Adipocyte (in vitro differentiated cells): Measurements from ENCODE around the gene APOBEC3A.

Experiments used
- DNase-seq: peaks from one replicate; pipeline ENCODE4 v3.0.0-alpha.2; 2015; ENCODE audit warnings: low read depth
- H3K27me3 ChIP-seq: replicated peaks from 2 replicates; pipeline ENCODE4 v1.7.0; 2013; ENCODE audit warnings: mild to moderate bottlenecking, low read length, moderate library complexity; ENCODE audit not compliant: control insufficient read depth, insufficient read depth
- H3K36me3 ChIP-seq: 2 replicates; pipeline ENCODE4 v1.7.0; 2013; ENCODE audit warnings: low read length, mild to moderate bottlenecking, moderate library complexity; ENCODE audit not compliant: control insufficient read depth, insufficient read depth, severe bottlenecking
- H3K4me1 ChIP-seq: 2 replicates; pipeline ENCODE4 v1.7.0; 2013; ENCODE audit warnings: mild to moderate bottlenecking, low read length, moderate library complexity; ENCODE audit not compliant: control insufficient read depth, insufficient read depth
- H3K4me3 ChIP-seq: 2 replicates; pipeline ENCODE4 v1.7.0; 2013; ENCODE audit warnings: mild to moderate bottlenecking, low read length, moderate library complexity
- H3K9ac ChIP-seq: 2 replicates; pipeline ENCODE4 v1.7.0; 2013; ENCODE audit warnings: mild to moderate bottlenecking, low read length, moderate library complexity
- H3K9me3 ChIP-seq: 2 replicates; pipeline ENCODE4 v1.7.0; 2013; ENCODE audit warnings: mild to moderate bottlenecking, low read length, moderate library complexity; ENCODE audit not compliant: control insufficient read depth

Gene APOBEC3A

GRCh38 chr22:38930512-38930911, 26.9 kb upstream of the APOBEC3A start:
- H3K4me1 ChIP-seq = peaks cover 6% of the 10 kb centered on the region
- H3K9me3 ChIP-seq = no peaks in the 10 kb centered on the region
- DNase-seq = no peak

DNA sequence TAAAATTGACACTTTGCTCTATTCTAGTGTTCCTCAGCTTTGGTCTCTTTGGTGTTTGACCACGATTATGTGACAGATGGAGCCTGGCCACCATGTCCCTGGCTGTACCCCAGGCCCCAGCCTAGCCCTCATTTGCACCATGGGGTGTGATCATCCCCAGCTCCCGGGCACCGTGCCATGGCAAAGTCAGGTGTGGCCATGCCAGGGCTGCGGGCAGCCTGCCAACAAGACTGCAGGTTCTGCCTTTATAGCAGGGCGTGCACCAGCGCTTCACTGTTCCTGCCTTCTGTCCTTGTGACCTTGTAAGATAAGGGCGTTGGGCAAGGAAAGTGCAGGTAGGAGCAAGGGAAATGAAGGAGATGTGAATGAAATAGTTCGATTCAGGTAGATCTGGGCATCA, 22.4 kb upstream of the APOBEC3A start:
- Histone ChIP-seq H3K27me3 (peaks cover 62% of the 10 kb centered on the region), H3K9ac (no peak overlapping the region), H3K4me3 (no peak overlapping the region), H3K4me1 (no peaks in the 10 kb centered on the region), H3K9me3 (no peaks in the 10 kb centered on the region), H3K36me3 (no peaks in the 10 kb centered on the region)
- DNase-seq = no peak

More at GRCh38 chr22:38930512-38930911, 26.9 kb upstream of the APOBEC3A start:
- H3K4me3 ChIP-seq = no peak overlapping the region
- peaks cover 22% of the 10 kb centered on the region for H3K27me3 ChIP-seq
- H3K36me3 ChIP-seq = no peaks in the 10 kb centered on the region
- H3K9ac ChIP-seq = no peak overlapping the region

DNA sequence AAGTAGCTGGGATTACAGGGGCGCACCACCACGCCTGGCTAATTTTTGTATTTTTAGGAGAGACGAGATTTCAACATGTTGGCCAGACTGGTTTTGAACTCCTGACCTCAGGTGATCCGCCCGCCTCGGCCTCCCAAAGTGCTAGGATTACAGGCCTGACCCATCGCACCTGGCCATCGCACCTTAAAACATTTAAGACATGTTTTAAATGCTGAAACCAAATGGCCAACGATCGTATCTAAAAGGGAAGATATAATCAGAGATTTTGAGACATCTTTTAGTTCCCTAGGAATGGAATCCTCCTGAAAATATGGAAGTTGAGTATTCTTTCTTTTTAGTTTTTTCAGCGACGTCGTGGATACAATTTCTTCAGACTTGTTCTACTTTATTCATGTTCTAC, 21.8 kb upstream of the APOBEC3A start:
- Histone ChIP-seq H3K4me1 (no peaks in the 10 kb centered on the region), H3K4me3 (no peak overlapping the region), H3K9ac (no peak overlapping the region), H3K36me3 (no peaks in the 10 kb centered on the region), H3K9me3 (no peaks in the 10 kb centered on the region), H3K27me3 (peaks cover 61% of the 10 kb centered on the region)
- no peak for DNase-seq

DNA sequence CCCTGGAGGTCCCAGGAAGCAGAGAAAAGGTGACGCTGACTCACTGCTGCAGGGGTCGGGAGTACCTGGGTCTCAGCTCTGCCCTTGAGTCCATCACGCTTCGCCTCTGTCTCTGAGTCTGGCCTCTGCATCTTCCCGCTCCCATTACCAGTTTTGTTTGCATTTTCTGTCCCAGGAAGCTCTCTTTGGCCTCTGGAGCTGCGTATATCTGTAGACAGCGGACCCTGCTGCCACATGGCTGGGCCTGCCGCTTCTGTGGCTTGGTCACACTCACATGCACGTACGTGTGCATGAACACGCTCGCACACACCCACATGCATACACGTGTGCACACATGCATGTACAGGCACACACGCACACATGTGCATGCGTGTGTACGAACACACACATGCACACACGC, 20.8 kb upstream of the APOBEC3A start:
- no peak for DNase-seq
- no peaks in the 10 kb centered on the region for H3K9me3 ChIP-seq
- peaks cover 57% of the 10 kb centered on the region for H3K27me3 ChIP-seq
- no peaks in the 10 kb centered on the region for H3K36me3 ChIP-seq
- no peak overlapping the region for H3K9ac ChIP-seq
- no peaks in the 10 kb centered on the region for H3K4me1 ChIP-seq
- no peak overlapping the region for H3K4me3 ChIP-seq

- no peak for DNase-seq
- H3K4me1 ChIP-seq = no peaks in the 10 kb centered on the region
- peaks cover 60% of the 10 kb centered on the region for H3K27me3 ChIP-seq
- H3K9me3 ChIP-seq = no peaks in the 10 kb centered on the region
- H3K4me3 ChIP-seq = no peak overlapping the region
- H3K9ac ChIP-seq = no peak overlapping the region
- H3K36me3 ChIP-seq = no peaks in the 10 kb centered on the region
These were observed 20.4 kb upstream of the APOBEC3A start for GRCh38 chr22:38937036-38937435.

- Histone ChIP-seq H3K4me3 (no peak overlapping the region), H3K4me1 (no peaks in the 10 kb centered on the region), H3K36me3 (no peaks in the 10 kb centered on the region), H3K27me3 (peaks cover 59% of the 10 kb centered on the region), H3K9ac (no peak overlapping the region), H3K9me3 (no peaks in the 10 kb centered on the region)
- no peak for DNase-seq
These were observed 19.9 kb upstream of the APOBEC3A start for GRCh38 chr22:38937541-38937940.

DNA sequence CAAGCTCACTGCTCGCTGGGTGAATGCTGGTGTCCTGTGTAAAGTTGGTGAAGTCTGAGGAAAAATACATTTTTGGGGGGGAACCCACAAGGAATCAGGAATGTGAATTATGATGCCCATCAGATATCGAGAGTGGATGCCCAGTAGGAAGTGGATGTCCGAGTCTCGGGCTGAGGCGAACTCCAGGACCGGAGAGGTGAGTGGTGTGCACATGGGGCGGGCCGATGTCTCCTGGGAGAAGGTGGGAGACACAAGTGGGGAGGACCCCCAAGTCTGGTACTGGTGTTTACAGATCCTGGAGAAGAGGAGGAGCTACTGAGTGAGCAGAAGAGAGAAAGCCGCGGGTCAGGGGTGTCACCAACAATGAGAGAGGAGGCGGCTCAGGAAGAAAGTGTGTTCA, 19.2 kb upstream of the APOBEC3A start:
- H3K4me3 ChIP-seq = no peak overlapping the region
- peaks cover 63% of the 10 kb centered on the region for H3K27me3 ChIP-seq
- no peaks in the 10 kb centered on the region for H3K4me1 ChIP-seq
- H3K9me3 ChIP-seq = no peaks in the 10 kb centered on the region
- H3K9ac ChIP-seq = no peak overlapping the region
- H3K36me3 ChIP-seq = no peaks in the 10 kb centered on the region
- DNase-seq = no peak

DNA sequence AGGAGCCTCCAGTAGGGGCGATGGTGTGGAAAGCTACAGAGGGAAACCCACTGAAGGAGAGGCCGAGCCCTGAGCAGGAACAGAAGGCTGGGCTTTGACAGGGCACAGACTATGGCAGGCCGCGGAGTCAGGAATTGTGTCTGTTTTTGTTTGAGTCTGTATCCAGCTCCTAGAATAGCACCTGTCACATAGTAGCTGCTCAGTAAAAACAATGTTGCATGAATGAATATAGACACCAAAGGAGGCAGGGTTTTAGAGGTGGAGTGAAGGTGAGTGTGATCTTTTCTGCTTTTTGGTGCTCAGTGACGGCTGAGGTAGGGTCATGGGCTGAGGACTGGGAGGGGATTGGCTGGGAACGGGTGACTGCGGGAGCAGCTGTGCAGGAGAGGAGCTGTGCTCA, 18.5 kb upstream of the APOBEC3A start:
- Histone ChIP-seq H3K9ac (no peak overlapping the region), H3K9me3 (no peaks in the 10 kb centered on the region), H3K36me3 (no peaks in the 10 kb centered on the region), H3K27me3 (peaks cover 69% of the 10 kb centered on the region), H3K4me1 (no peaks in the 10 kb centered on the region), H3K4me3 (no peak overlapping the region)
- DNase-seq = no peak

DNA sequence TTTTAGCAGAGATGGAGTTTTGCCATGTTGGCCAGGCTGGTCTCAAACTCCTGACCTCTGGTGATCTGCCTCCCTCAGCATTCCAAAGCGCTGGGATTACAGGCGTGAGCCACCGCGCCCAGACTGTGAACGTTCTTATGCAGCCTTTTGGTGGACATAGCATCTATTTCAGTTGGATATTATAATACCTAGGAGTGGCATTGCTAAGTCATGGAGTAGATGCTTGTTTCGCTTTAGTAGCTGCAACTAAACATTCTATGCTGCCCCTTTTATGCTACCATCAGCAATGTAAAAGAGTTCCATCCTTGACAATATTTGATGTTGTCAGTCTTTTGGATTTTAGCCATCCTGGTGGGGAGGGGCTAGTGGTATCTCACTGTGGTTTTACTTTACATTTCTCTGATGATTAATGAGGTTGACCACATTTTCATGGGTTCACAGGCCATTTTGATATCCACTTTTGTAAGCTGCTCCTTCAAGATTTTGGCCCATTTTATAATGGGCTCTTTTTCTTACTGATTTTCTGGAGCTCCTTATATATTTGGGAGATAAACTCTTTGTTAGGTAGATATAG, 16.5 kb upstream of the APOBEC3A start:
- DNase-seq = no peak
- Histone ChIP-seq H3K36me3 (no peaks in the 10 kb centered on the region), H3K4me1 (no peaks in the 10 kb centered on the region), H3K9ac (no peak overlapping the region), H3K4me3 (no peak overlapping the region), H3K27me3 (peaks cover 72% of the 10 kb centered on the region), H3K9me3 (no peaks in the 10 kb centered on the region)

DNA sequence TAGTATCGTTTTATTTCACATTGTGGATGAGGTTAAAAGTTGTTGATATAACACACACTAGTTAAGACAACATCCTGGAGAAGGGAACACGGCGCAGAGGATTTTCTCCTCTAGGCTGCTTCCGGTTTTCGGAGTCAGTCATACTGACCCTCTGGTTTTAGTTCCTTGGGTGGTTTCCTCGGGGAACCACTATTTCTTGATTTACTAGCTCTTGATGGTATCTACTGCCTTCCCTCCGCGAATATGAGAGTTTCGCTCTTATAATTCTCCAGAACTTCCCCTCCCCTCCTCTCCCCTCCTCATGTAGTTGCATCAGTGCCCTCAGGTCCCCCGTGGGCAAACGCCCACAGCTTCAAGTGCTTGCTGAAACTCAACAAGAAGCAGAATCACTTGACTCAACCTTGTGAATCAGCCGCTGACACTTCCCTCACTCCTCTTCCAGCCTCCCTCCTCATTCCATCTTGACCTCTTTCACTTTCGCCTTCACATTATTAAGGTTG, 15.9 kb upstream of the APOBEC3A start:
- Histone ChIP-seq H3K27me3 (peaks cover 66% of the 10 kb centered on the region), H3K36me3 (no peaks in the 10 kb centered on the region), H3K9ac (no peak overlapping the region), H3K4me1 (no peaks in the 10 kb centered on the region), H3K4me3 (no peak overlapping the region), H3K9me3 (no peaks in the 10 kb centered on the region)
- DNase-seq = no peak

- no peaks in the 10 kb centered on the region for H3K4me1 ChIP-seq
- H3K9me3 ChIP-seq = no peaks in the 10 kb centered on the region
- no peaks in the 10 kb centered on the region for H3K36me3 ChIP-seq
- DNase-seq = no peak
- H3K9ac ChIP-seq = no peak overlapping the region
- peaks cover 67% of the 10 kb centered on the region for H3K27me3 ChIP-seq
- H3K4me3 ChIP-seq = no peak overlapping the region
These were observed 14.7 kb upstream of the APOBEC3A start for GRCh38 chr22:38942702-38943101.

- Histone ChIP-seq H3K4me1 (no peaks in the 10 kb centered on the region), H3K36me3 (no peaks in the 10 kb centered on the region), H3K27me3 (peaks cover 65% of the 10 kb centered on the region), H3K4me3 (no peak overlapping the region), H3K9ac (no peak overlapping the region), H3K9me3 (no peaks in the 10 kb centered on the region)
- DNase-seq = no peak
These were observed 14.2 kb upstream of the APOBEC3A start for GRCh38 chr22:38943201-38943600.
